IPS-20b (cell line): ENCODE measurements around the gene AJM1.
"Not testable (repeated sequence)": the region's sequence is repeated elsewhere in the genome, so short reads cannot be mapped to it uniquely, and the experiment has no call there.

Experiments used
- H3K27ac ChIP-seq: one replicate; pipeline ENCODE4 v1.5.1; 2013; ENCODE audit warnings: low read length
- H3K27me3 ChIP-seq: 2 replicates; pipeline ENCODE4 v1.6.1; 2013; ENCODE audit warnings: mild to moderate bottlenecking, low read length, inconsistent platforms; ENCODE audit not compliant: insufficient read depth
- H3K36me3 ChIP-seq: 2 replicates; pipeline ENCODE4 v1.6.1; 2013; ENCODE audit warnings: low read depth, mild to moderate bottlenecking, inconsistent platforms, low read length, moderate library complexity; ENCODE audit not compliant: insufficient read depth
- H3K4me1 ChIP-seq: 2 replicates; pipeline ENCODE4 v1.6.1; 2013; ENCODE audit warnings: mild to moderate bottlenecking, control low read depth, inconsistent platforms, low read length, moderate library complexity; ENCODE audit not compliant: insufficient read depth
- H3K4me3 ChIP-seq: 2 replicates; pipeline ENCODE4 v1.5.1; 2013; ENCODE audit warnings: mild to moderate bottlenecking, low read length, inconsistent platforms
- H3K9ac ChIP-seq: 2 replicates; pipeline ENCODE4 v1.6.1; 2013; ENCODE audit warnings: low read depth, mild to moderate bottlenecking, inconsistent platforms, low read length, moderate library complexity
- H3K9me3 ChIP-seq: 2 replicates; pipeline ENCODE4 v1.6.1; 2013; ENCODE audit warnings: mild to moderate bottlenecking, low read depth, low read length, inconsistent platforms; ENCODE audit not compliant: insufficient read depth

Gene AJM1

DNA sequence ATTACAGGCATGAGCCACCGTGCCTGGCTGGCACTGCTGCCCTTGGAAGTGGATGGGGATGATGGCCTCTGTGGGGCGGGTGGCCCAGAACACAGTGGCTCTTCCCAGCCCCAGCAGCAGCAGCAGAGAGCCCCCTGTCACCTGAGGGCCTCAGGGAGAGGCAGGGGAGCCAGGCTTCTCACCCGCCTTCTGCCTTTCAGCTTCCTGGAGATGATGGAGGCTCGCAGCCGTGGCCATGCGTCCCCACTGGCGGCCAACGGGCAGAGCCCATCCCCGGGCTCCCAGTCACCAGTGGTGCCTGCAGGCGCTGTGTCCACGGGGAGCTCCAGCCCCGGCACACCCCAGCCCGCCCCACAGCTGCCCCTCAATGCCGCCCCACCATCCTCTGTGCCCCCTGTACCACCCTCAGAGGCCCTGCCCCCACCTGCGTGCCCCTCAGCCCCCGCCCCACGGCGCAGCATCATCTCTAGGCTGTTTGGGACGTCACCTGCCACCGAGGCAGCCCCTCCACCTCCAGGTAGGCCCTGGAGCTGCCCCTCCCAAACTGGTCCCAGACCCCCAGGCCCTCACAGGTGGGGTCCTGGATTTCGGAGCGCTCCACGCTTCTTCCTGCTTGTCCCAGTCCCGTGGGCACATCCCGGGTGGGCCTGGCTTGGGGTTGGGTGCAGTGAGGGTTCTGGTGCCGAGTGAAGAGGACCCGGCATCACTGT is 5.0 kb upstream of the AJM1 start:
- H3K4me3 ChIP-seq: no peak overlapping the region
- H3K36me3 ChIP-seq: peaks cover 22% of the 10 kb centered on the region
- H3K27me3 ChIP-seq: no peaks in the 10 kb centered on the region
- peaks cover 6% of the 10 kb centered on the region; the same call in 1 of the 2 replicates for H3K4me1 ChIP-seq
- no peak overlapping the region for H3K9ac ChIP-seq
- no peaks in the 10 kb centered on the region for H3K9me3 ChIP-seq
- H3K27ac ChIP-seq: no peak overlapping the region

DNA sequence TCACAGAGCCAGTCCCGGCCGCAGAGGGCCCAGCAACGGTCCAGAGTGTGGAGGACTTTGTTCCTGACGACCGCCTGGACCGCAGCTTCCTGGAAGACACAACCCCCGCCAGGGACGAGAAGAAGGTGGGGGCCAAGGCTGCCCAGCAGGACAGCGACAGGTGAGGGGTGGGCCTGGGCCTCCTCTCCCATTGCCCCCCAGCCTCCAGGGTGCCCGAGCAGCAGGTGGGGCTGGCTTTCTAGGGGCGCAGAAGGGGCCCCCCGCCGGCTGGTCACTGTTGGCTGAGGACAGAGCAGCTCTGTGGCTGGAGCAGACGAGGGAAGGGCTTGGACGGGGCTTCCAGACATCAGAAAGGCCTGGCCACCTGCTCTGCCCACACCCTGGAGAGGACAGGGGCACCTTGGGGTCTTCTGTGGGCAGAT is 4.4 kb upstream of the AJM1 start:
- H3K4me3 ChIP-seq, H3K9ac ChIP-seq, H3K9me3 ChIP-seq, H3K4me1 ChIP-seq, H3K27ac ChIP-seq, H3K27me3 ChIP-seq: not testable (repeated sequence)
- peaks cover 16% of the 10 kb centered on the region for H3K36me3 ChIP-seq

DNA sequence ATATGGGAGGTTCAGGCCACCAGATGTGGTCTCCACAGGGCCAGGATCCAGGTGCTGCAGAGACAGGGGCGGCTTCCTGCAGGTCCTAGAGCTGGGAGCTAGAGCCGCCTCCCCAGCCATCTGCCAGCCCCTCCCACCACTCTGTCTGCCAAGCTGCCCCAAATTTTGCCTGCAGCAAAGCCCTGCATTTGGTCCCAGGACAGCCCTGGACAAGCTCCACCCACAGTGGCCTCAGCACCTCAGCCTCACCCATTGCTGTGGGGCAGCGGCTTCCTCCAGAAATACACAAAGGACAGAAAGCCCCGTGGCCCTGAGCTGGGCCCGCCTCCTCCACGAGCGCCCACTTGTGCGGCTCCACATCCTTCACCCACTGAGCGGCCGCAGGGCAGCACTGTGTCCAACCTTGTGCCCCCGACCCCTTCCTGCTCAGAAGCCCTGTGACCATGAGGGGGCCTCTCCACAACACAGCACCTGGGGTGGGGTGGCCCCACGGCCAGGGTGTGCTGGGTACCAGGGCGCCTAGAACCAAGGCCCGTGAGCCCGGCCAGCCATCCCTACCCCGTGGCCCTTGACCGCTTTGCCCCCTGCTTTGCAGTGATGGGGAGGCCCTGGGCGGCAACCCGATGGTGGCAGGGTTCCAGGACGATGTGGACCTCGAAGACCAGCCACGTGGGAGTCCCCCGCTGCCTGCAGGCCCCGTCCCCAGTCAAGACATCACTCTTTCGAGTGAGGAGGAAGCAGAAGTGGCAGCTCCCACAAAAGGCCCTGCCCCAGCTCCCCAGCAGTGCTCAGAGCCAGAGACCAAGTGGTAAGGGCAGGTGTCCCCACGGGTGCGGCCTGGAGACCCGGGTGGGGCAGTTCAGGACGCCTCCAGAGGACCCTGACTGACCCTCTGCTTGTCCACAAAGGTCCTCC is 3.7 kb upstream of the AJM1 start:
- no peak overlapping the region for H3K27ac ChIP-seq
- no peaks in the 10 kb centered on the region for H3K27me3 ChIP-seq
- H3K4me3 ChIP-seq: no peak overlapping the region
- no peaks in the 10 kb centered on the region for H3K9me3 ChIP-seq
- peaks cover 6% of the 10 kb centered on the region; the same call in 1 of the 2 replicates for H3K4me1 ChIP-seq
- peaks cover 16% of the 10 kb centered on the region for H3K36me3 ChIP-seq
- no peak overlapping the region for H3K9ac ChIP-seq

DNA sequence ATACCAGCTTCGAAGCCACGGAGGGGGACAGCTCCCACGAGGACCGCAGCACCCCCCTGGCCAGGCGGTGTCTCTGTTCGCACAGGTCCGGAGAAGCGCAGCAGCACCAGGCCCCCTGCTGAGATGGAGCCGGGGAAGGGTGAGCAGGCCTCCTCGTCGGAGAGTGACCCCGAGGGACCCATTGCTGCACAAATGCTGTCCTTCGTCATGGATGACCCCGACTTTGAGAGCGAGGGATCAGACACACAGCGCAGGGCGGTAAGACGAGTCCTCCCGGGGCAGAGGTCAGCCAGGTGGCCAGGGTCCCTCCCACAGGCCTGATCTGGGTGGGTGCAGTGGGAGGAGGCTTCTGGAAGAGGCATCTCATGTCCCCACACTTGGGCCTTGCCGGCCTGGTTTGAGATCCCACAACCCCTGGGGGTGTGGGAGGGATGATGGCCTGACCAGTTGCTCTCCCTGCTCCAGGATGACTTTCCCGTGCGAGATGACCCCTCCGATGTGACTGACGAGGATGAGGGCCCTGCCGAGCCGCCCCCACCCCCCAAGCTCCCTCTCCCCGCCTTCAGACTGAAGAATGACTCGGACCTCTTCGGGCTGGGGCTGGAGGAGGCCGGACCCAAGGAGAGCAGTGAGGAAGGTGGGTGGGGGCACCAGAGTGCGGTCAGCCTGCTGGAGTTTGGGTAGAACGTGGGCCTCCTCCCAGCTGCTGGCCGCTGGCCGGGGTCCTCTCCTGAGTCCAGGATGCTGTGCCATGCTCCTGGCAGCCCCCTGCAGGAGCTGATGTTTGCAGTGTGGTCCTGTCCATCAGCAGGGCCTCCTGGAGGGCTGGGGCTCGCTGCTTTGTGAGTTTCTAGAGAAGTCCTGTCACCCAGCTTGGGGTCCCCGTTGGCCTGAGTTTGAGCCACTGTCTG is 2.8 kb upstream of the AJM1 start:
- H3K36me3 ChIP-seq: peaks cover 13% of the 10 kb centered on the region; the same call in 1 of the 2 replicates
- H3K27ac ChIP-seq: no peak overlapping the region

DNA sequence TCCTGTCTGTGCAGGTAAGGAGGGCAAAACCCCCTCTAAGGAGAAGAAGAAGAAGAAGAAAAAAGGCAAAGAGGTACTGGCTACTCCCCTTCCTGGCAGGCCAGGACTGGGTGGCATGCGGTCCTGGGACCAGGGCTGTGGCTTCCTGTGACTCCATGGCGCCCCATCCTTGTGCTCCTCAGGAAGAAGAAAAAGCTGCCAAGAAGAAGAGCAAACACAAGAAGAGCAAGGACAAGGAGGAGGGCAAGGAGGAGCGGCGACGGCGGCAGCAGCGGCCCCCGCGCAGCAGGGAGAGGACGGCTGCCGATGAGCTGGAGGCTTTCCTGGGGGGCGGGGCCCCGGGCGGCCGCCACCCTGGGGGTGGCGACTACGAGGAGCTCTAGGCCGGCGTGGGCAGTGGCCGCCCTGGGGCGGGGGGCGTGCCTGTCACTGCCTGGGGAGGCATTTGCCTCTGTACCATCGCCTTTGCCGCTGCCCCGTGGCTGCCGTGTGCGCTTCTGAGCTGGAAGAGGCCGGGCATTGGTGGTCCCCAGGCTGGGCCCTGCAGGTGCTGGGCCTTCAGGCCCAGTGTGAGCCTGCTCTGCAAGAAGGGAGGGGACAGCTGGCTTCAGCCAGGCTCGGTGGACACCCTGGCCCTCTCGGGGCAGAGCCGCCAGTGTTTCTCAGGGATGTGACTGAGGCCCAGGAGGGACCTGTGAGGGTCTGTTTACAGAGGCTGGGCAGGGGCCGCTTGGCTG is 2.0 kb upstream of the AJM1 start:
- Histone ChIP-seq H3K27ac (no peak overlapping the region), H3K4me3 (no peak overlapping the region), H3K27me3 (no peaks in the 10 kb centered on the region; the same call in 1 of the 2 replicates), H3K9me3 (no peaks in the 10 kb centered on the region), H3K9ac (no peak overlapping the region), H3K4me1 (peaks cover 6% of the 10 kb centered on the region; the same call in 1 of the 2 replicates), H3K36me3 (peaks cover 13% of the 10 kb centered on the region; the same call in 1 of the 2 replicates)

More for the DNA sequence above, 2.8 kb upstream of the AJM1 start:
- Histone ChIP-seq H3K4me3 (no peak overlapping the region), H3K4me1 (peaks cover 6% of the 10 kb centered on the region; the same call in 1 of the 2 replicates), H3K27me3 (no peaks in the 10 kb centered on the region; the same call in 1 of the 2 replicates), H3K9ac (no peak overlapping the region), H3K9me3 (no peaks in the 10 kb centered on the region)

DNA sequence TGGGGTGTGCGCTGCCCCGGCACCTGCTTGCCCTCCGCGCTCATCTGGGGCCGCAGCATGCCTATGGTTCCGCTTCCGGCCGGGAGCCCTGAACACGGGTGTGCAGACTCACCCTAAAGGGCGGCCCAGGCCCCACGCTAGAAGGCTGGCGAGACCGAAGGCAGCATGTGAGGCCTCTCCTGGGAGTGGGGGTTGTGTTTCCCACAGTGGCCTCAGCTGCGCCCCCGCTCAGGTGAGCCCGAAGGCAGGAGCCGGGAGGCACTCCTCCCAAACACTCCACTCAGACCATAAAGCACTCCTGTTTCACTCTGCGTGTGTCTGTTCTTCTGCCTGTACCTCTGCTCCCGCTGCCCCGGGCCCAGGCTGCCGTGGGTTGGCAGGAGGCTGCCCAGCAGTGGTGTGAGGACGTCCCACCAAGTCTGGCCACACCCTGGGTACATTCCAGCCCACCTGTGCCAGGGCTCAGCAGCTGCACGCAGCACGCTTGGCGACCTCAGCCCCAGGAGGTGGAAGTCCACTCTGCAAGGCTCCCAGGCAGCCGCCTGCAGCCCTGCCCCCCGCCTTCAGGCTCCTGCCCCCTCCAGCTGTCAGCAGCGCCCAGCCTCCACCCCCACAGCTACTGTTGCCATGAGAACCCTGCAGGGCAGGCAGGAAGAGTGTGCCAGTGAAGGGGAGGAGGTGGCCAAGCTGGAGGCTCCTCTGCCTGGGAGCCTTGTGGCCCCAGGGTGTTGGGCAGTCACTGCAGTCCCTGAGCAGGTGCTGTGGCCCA is 1.2 kb upstream of the AJM1 start:
- H3K9ac ChIP-seq: no peak overlapping the region
- H3K4me1 ChIP-seq: peaks cover 6% of the 10 kb centered on the region; the same call in 1 of the 2 replicates
- H3K27me3 ChIP-seq: no peaks in the 10 kb centered on the region; the same call in 1 of the 2 replicates
- peaks cover 13% of the 10 kb centered on the region; the same call in 1 of the 2 replicates for H3K36me3 ChIP-seq
- no peaks in the 10 kb centered on the region for H3K9me3 ChIP-seq
- H3K4me3 ChIP-seq: no peak overlapping the region
- H3K27ac ChIP-seq: no peak overlapping the region

DNA sequence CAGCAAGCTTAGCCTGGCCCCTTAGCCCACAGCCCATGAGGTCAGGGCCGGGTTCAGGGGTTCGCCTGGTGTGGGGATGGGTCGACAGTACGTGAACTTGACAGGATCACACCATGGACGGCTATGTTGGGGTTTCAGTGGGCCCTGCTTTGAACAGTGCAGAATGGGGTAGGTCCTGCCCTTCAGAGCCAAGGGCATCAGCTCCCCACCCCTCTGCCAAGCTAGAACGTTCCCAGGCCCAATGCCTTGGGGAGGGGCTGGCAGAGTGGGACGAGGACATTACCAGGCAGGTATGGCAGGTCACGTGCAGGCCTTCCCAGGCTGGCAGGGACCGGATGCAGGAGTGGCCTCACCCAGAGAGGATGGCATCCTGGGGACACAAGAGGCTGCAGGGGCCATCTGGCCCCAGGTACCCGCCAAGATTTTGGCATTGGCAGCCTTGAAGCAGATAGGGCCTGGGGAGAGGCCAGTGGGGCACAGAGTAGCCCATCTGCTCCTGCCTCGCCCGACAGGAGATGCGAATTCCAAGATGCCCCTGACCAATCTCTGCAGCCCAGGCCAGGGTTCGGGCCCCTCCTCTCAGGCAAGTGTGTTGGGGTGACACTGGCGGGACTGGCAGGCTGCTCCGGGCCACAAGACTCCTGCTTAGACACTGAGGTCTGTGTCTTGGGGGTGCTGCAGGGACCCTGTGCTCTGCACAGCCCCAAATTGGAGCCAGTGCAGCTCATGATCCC is 465 bp upstream of the AJM1 start:
- peaks cover 13% of the 10 kb centered on the region; the same call in 1 of the 2 replicates for H3K36me3 ChIP-seq
- not testable (repeated sequence) for H3K9ac ChIP-seq, H3K4me1 ChIP-seq, H3K4me3 ChIP-seq, H3K27me3 ChIP-seq, H3K9me3 ChIP-seq, H3K27ac ChIP-seq

DNA sequence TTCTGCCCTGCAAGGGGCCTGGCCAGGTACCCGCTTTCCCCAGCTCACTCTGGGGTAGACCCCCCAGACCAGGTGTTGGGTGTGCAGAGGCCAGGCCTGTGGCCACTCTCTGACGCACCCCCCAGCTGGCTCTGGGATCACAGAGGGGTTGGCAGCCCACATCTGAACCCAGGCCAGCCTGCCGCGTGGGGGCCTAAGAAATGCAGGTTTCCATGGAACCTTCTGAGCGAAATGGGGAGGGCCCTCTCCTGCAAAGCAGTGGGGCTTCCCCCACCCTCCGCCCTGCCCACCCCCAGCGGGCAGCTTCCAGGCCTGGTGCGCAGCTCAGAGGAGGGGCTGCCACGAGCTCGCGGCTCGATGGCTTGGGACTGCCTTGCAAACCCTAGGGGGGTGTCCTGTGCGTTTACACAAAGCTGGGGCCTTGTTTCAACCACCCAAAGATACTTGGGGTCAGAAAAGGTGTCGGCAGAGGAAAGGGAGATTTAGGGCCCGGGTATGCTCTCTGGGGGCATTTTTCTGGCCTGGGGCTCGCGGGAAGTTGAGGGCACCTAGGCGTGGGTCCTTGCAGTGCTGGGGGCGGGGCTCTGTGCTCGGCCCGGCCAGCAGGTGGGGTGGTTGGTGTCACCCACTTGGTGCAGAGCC is 1.0 kb downstream of the AJM1 start:
- not testable (repeated sequence) for H3K4me3 ChIP-seq, H3K27me3 ChIP-seq, H3K27ac ChIP-seq, H3K9me3 ChIP-seq, H3K9ac ChIP-seq, H3K4me1 ChIP-seq
- peaks cover 13% of the 10 kb centered on the region; the same call in 1 of the 2 replicates for H3K36me3 ChIP-seq

DNA sequence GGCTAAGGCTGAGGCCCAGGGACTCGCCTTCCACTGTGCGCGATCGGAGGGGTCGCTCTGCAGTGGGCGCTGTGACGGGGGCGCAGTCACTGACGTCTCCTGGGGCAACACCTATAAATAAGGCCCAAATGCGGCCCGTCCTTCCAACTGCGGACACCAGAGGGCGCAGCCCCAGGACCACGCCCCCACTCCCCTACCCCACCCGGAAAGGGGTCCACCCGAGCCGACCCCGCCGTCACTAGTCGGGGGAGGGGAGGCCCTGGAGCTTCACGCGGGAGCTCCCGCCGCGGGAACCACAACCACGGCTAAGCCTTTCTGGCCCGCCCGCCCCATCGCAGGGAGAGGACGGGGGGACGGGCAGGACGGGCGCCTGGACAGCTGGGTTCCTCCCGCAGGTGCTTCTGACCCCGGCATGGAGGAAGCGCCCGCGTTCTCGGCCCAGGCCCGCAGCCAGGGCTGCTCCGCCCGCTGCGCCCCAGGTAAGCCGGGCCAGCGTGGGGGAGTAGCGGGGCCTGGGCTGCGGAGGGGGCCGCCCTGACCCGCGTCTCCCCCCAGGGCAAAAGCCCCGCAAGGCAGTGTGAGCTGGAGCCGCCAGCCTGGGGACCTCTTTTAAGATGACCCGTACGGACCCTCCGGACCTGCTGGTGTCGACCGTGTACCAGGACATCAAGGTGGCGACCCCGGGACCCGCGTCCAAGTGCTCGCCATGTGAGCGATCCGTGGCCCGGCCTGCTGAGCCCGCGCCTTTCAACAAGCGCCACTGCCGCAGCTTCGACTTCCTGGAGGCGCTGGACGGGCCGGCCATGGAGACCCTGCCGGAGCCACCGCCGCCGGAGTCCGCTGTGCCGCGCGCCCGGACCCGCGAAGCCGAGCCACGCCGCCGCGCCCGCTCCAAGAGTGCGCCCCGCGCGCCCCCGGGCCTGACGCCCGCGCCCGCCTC is 1.8 kb downstream of the AJM1 start:
- H3K9ac ChIP-seq, H3K9me3 ChIP-seq, H3K27ac ChIP-seq, H3K4me3 ChIP-seq, H3K27me3 ChIP-seq, H3K4me1 ChIP-seq: not testable (repeated sequence)
- H3K36me3 ChIP-seq: peaks cover 11% of the 10 kb centered on the region; the same call in 1 of the 2 replicates
